Limb (tissue), 2 donors: ENCODE data around the gene SRP19.
"Not testable (repeated sequence)": the region's sequence is repeated elsewhere in the genome, so short reads cannot be mapped to it uniquely, and the experiment has no call there.

Source experiments
- DNase-seq, 2 donors: peaks; one replicate each; pipeline ENCODE4 v3.0.0-alpha.2; 2016; ENCODE audit errors: extremely low spot score in 2 of 2

The SRP19 gene

GRCh38 chr5:112869948-112870347, 8.9 kb downstream of the SRP19 start:
- no peak for DNase-seq

DNA sequence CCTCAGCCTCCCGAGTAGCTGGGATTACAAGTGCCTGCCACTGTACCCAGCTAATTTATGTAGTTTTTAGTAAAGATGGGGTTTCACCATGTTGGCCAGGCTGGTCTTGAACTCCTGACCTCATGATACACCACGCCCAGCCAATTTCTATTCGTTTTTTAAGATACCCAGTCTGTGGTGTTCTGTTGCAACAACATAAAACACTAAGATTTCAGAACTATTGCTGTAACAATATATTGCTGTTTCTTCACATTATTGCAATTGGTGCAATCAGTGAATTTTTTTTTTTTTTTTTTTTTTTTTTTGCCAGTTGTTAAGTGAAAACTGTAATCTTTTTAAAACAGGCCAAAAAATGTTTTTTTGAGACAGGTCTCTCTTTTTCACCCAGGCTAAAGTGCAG, 9.9 kb downstream of the SRP19 start:
- no peak for DNase-seq

DNA sequence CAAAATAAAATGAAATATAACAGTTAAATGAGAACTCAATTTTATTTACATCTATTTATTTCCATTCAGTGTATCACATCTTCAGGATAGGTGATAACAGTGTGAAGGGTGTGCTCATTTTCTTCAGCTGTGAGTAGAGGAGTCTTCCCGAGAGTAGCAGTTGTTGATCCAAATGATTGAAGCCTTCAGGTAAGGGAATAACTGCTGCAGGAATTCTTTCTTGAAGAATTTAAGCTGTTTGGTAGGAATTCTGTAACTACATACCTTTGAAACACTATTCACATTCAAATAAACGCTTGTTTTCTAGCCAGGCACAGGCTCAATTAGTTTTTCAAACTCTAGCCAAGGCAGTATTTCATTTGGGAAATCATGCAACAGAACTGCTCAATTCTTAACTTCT, 15.3 kb downstream of the SRP19 start:
- no peak for DNase-seq

DNA sequence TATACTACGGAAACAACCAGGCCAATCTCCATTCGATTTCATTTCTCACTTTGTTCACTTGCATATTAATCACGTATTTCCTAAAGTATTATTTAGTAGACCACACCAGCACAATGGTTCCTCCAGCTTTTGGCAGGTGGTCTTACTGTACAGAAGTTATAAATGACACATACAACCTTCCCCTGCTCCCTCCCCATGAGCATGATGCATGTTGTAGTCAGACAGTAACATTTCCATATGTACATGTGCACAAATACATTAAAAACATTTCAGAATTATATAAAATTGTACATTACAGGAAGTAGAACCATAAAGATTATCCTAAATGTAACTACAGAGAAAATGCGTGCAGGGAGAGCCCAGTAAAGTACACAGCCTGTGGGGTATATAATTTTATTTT, 17.0 kb downstream of the SRP19 start:
- no peak for DNase-seq

- no peak for DNase-seq
Measured at GRCh38 chr5:112878760-112879159, 17.7 kb downstream of the SRP19 start.

- DNase-seq = peak in 1 of 2 donors; percentile 8
Measured at GRCh38 chr5:112880219-112880964, 19.3 kb downstream of the SRP19 start.

DNA sequence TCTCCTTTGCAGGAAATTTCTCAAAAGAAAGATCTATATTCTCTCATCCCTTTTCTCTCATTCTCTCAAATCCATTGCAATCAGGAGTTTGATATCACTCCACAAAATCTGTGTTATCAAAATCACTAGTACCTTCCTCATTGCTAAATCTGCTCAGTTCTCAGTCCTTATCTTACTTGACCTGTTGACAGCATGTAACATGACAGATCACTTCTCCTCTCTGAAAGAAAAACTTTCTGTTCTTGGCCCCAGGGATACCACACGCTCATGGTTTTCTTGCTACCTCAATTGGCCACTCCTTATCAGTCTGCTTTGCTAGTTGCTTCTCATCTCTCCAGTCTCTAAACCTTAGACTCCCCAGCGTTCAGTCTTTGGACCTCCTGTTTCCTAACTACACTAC, 22.1 kb downstream of the SRP19 start:
- DNase-seq = no peak

- DNase-seq = no peak
Measured at GRCh38 chr5:112885001-112885400, 23.9 kb downstream of the SRP19 start.

GRCh38 chr5:112886975-112887374, 25.9 kb downstream of the SRP19 start:
- DNase-seq = no peak

DNA sequence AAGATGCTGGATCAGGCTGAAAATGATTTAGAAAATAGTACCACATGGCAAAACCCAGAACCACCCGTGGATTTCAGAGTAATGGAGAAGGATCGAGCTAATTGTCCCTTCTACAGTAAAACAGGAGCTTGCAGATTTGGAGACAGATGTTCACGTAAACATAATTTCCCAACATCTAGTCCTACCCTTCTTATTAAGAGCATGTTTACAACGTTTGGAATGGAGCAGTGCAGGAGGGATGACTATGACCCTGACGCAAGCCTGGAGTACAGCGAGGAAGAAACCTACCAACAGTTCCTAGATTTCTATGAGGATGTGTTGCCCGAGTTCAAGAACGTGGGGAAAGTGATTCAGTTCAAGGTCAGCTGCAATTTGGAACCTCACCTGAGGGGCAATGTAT, 31.0 kb downstream of the SRP19 start:
- DNase-seq = not testable (repeated sequence)

- no peak for DNase-seq
Measured at GRCh38 chr5:112892776-112893175, 31.7 kb downstream of the SRP19 start.

DNA sequence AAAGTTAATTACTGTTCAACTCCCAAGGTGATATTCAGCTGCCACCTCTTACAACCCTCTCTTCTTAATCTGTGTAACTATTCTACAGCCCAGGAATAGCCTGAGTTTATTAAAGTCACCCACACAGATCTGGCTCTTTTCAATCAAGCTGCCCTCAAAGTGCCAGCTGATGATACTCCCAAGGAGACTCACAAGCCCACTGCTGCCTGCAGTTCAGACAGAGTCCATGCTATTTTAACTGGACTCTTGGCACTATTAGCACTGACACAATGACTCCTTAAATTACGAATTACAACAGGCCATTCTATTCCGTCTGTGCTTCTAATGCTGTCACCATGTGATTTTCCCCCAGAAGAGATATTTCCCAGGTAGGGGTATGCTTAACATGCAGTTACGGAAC, 34.6 kb downstream of the SRP19 start:
- no peak for DNase-seq

DNA sequence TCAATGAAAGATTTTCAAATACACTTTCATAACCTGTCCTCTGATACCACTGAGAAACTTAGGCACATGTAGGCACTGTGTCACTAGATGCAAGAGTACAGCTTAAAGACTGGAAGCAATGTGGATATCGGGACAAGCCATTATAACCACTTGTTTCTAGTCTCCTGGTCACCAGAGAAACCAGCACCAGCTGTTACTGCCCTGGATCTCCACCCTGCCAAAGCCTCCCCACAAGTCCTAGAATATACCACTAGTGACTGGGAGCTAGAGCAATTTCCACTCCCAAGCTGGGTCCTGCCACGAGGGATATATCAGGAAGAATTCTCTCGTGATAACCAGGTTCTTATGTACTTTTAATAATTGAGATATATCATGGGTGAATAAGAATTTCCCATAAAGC, 41.5 kb downstream of the SRP19 start:
- DNase-seq = no peak

- DNase-seq = not testable (repeated sequence)
Measured at GRCh38 chr5:112904996-112905395, 43.9 kb downstream of the SRP19 start.

GRCh38 chr5:112906637-112907036, 45.5 kb downstream of the SRP19 start:
- no peak for DNase-seq

GRCh38 chr5:112907166-112907631, 46.1 kb downstream of the SRP19 start:
- DNase-seq = no peak

- DNase-seq = no peak
Measured at GRCh38 chr5:112908854-112909253, 47.8 kb downstream of the SRP19 start.

GRCh38 chr5:112910529-112910928, 49.4 kb downstream of the SRP19 start:
- no peak for DNase-seq

GRCh38 chr5:112914584-112914983, 53.5 kb downstream of the SRP19 start:
- DNase-seq = no peak

DNA sequence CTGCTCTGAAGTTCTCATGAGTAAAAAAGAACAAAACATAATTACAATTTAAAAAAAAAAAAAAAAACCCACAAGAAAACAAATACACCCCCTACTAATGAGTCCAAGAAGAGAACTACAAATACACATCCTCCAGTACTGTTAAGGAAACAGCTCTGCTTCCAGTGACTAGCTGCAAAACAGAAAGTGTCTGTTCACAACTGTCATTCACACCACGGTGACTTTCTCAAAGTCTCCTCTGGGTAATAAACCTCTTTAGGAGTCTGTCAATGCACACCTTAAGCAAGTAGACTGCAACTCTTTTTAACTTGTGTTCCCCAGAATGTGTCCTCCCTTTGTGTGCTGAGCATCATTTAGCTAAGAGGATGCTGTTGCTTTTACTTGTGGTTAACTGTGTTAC, 54.7 kb downstream of the SRP19 start:
- no peak for DNase-seq

DNA sequence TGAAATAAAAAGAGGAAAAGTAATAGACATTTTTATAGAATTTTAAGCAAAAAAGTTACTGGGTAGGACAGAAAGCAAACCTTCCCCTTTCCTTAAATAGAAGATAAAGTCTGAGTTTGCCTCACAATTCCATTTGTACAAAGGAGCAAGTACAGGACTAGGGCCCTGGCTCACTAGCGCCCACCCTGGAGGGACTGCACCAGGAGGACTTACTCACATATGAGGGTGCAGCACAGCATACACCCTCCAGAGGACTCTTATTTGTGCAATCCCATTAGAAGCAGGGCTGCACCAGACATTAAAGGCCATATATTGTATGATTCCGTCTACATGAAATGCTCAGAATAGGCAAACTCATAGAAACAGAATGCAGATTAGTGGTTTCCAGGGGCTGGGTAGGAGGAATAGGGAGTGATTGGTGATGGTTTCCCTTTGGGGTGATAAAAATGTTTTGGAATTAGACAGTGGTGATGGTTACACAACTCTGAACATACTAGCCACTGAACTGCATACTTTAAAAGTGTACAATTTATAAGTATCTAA, 56.4 kb downstream of the SRP19 start:
- DNase-seq = no peak

DNA sequence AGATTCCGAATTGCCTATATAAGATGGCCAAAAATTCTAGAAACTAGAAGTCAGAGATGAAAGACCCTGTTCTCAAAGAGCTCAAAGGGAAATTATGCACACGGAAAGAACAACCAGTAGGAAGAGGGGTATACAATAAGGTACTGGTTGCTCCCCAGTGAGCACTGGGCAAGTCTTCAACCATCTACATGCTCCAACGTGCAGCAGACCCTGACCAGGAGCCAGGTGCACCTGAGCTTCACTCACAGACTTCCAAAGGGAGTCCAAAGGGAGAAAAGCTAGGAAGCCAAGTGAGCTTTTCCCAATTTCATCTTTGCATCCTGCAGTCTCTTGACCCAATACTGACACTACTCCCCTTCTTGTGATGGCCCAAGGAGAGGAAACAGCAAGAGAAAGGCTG, 57.0 kb downstream of the SRP19 start:
- DNase-seq = no peak

DNA sequence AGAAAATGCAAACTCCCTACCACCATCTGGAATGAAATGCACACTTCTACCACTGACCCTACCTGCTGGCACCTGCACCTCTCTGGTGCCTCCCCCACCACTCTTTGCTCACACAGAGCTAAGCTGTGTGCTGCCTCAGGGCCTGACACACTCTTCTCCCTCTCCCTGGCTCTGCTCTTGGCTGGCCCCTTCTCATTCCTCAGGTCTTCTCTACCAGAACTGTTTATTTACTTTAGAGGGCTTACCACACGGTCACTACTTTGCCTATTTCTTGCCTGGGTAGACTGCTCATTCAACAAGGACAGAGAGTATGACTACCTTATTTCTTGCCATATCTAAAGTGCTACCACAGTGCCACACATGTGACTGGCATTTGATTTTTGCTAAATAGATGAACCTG, 57.6 kb downstream of the SRP19 start:
- DNase-seq = no peak
